Endothelial cell of umbilical vein (primary cell): ENCODE results near the gene CD99L2. TPM values are rescaled to one million over a fixed set of nuclear protein-coding genes. Genes with fewer than 3 reads are reported as not detected.

ENCODE experiments used
- BruUV-seq: library from RNA; stranded (reverse); fragments of 400-500 nt; replicated peaks from 2 replicates; lab custom pipeline; 2021; lab: Mats Ljungman, UMichigan
- CTCF ChIA-PET: fragments of 300-600, 350-600 bp; sonication (Branson Sonifier 250); formaldehyde crosslinking; loops from one replicate; lab custom pipeline; 2021; ENCODE audit warnings: antibody characterized with exemption, inconsistent platforms; lab: Charles Lee
- POLR2A ChIA-PET: fragments of 300-600, 350-600 bp; sonication (Branson Sonifier 250); formaldehyde crosslinking; loops from one replicate; lab custom pipeline; 2021; ENCODE audit warnings: antibody characterized with exemption, inconsistent platforms; lab: Charles Lee
- DNase-seq: peaks from one replicate; pipeline ENCODE4 v3.0.0-alpha.2; 2011; ENCODE audit warnings: low read depth, low spot score
- FAIRE-seq: peaks from 2 replicates; lab custom pipeline; 2011; peaks lifted over from hg19 to GRCh38; lab: Jason Lieb, UNC
- H2AFZ ChIP-seq: 2 replicates; pipeline ENCODE4 v1.6.0; 2012; ENCODE audit warnings: low read depth, low read length, control low read depth, inconsistent platforms
- H3K27ac ChIP-seq: 2 replicates; pipeline ENCODE4 v1.5.1; 2011; ENCODE audit warnings: low read depth, mild to moderate bottlenecking, control low read depth, low read length, moderate library complexity; ENCODE audit not compliant: insufficient read depth
- H3K27me3 ChIP-seq, 2 experiments: 2 replicates each; pipeline versions ENCODE4 v1.6.0 to v1.6.1; 2011; ENCODE audit warnings: low read length in 2 of 2, mixed read lengths in 1 of 2; ENCODE audit not compliant: control insufficient read depth in 2 of 2, insufficient read depth in 2 of 2
- H3K36me3 ChIP-seq, 2 experiments: 2 replicates in 1 of 2; 3 replicates in 1 of 2; pipeline ENCODE4 v1.5.1; 2011; ENCODE audit warnings: low read length in 2 of 2, mild to moderate bottlenecking in 1 of 2, moderate library complexity in 1 of 2; ENCODE audit not compliant: control insufficient read depth in 2 of 2, insufficient read depth in 2 of 2; ENCODE audit errors: extremely low read depth in 1 of 2
- H3K4me1 ChIP-seq: 3 replicates; pipeline ENCODE4 v1.5.1; 2011; ENCODE audit warnings: mild to moderate bottlenecking, low read length; ENCODE audit not compliant: control insufficient read depth, insufficient read depth; ENCODE audit errors: extremely low read depth
- H3K4me2 ChIP-seq: 2 replicates; pipeline ENCODE4 v1.6.1; 2011; ENCODE audit warnings: low read length, control low read depth, mixed read lengths; ENCODE audit not compliant: insufficient read depth
- H3K4me3 ChIP-seq, 3 experiments: fragments of 200-600 bp in 1 of 3; sonication (generic), shearing (Covaris generic) in 1 of 3; replicated peaks in 1 of 3; 2 replicates each; pipeline ENCODE4 v1.5.1; 2011 to 2016; ENCODE audit warnings: control low read depth in 3 of 3, low read length in 3 of 3, mild to moderate bottlenecking in 2 of 3, inconsistent platforms in 1 of 3, low read depth in 1 of 3, moderate library complexity in 1 of 3; ENCODE audit not compliant: insufficient read depth in 1 of 3
- H3K79me2 ChIP-seq: 2 replicates; pipeline ENCODE4 v1.6.0; 2012; ENCODE audit warnings: low read length, inconsistent platforms; ENCODE audit not compliant: control insufficient read depth, insufficient read depth
- H3K9ac ChIP-seq: replicated peaks from 2 replicates; pipeline ENCODE3; 2011; ENCODE audit warnings: low read length, control low read depth; ENCODE audit not compliant: insufficient read depth; ENCODE audit errors: extremely low read depth
- H3K9me1 ChIP-seq: replicated peaks from 3 replicates; pipeline ENCODE4 v1.6.0; 2011; ENCODE audit warnings: mild to moderate bottlenecking, low read length; ENCODE audit not compliant: control insufficient read depth, insufficient read depth; ENCODE audit errors: extremely low read depth
- H3K9me3 ChIP-seq: replicated peaks from 2 replicates; pipeline ENCODE4 v1.5.1; 2012; ENCODE audit warnings: low read length, inconsistent platforms; ENCODE audit not compliant: control insufficient read depth, insufficient read depth
- H4K20me1 ChIP-seq: replicated peaks from 2 replicates; pipeline ENCODE3; 2011; ENCODE audit warnings: mild to moderate bottlenecking, low read length; ENCODE audit not compliant: control insufficient read depth, insufficient read depth; ENCODE audit errors: extremely low read depth
- EZH2 ChIP-seq: IDR thresholded peaks from 2 replicates; pipeline ENCODE4 v1.6.1; 2012; ENCODE audit warnings: borderline replicate concordance, low read depth, mild to moderate bottlenecking, moderate library complexity, low read length, inconsistent platforms; ENCODE audit not compliant: severe bottlenecking
- GATA2 ChIP-seq: IDR thresholded peaks from 2 replicates; pipeline ENCODE4 v1.7.0; 2011; ENCODE audit warnings: low read depth, mild to moderate bottlenecking, moderate library complexity, mixed read lengths, low read length; ENCODE audit not compliant: insufficient read length, insufficient read depth
- JUN ChIP-seq: IDR thresholded peaks from 2 replicates; pipeline ENCODE4 v1.6.1; 2011; ENCODE audit warnings: borderline replicate concordance, low read depth; ENCODE audit not compliant: insufficient read length, insufficient read depth
- POLR2AphosphoS5 ChIP-seq: IDR thresholded peaks from 2 replicates; pipeline ENCODE4 v1.6.1; 2012; ENCODE audit warnings: low read depth, mild to moderate bottlenecking, control low read depth, low read length, moderate library complexity; ENCODE audit not compliant: insufficient read depth
- dilution Hi-C: fragments of 300-500 bp; cut with MboI; formaldehyde crosslinking; loops from one replicate; pipeline ENCODE4 v1.15.0; 2019; ENCODE audit warnings: low sequenced_read_pairs; ENCODE audit not compliant: extremely low pct_ligation_motif_present
- intact Hi-C: fragments of 100-400 bp; cut with micrococcal nuclease; formaldehyde crosslinking; loops from one replicate; pipeline ENCODE4 v1.10.0; 2022
- polyA plus RNA-seq, 4 experiments: library from polyadenylated mRNA; depleted of rRNA in 3 of 4; stranded (reverse) in 3 of 4; unstranded in 1 of 4; fragments of >200 nt; gene quantifications; 2 replicates each; pipeline versions ENCODE4 v1.2.1 to v1.2.3, GENCODE V29; 2011 to 2012; ENCODE audit warnings: missing spikeins in 1 of 4
- total RNA-seq: library from RNA; stranded (reverse); gene quantifications from 2 replicates; pipeline ENCODE4 v1.2.3, GENCODE V29; 2021
- TF ChIP-seq, protein P1 (sequence below), 2 donors: IDR thresholded peaks; 1 replicate in 1 of 2; 2 replicates in 1 of 2; pipeline ENCODE4 v1.5.1; 2011; ENCODE audit warnings: low read length in 2 of 2, mild to moderate bottlenecking in 2 of 2, moderate library complexity in 2 of 2, control low read depth in 1 of 2, inconsistent platforms in 1 of 2, low read depth in 1 of 2; ENCODE audit not compliant: insufficient read depth in 1 of 2; ENCODE audit errors: extremely low read depth in 1 of 2

The CD99L2 gene
- total and polyA plus RNA-seq, 2 donors (not counting 3 experiments of a cell fraction or from before 2014, with no cell fraction given) = 33.2 to 43.4 TPM

DNA sequence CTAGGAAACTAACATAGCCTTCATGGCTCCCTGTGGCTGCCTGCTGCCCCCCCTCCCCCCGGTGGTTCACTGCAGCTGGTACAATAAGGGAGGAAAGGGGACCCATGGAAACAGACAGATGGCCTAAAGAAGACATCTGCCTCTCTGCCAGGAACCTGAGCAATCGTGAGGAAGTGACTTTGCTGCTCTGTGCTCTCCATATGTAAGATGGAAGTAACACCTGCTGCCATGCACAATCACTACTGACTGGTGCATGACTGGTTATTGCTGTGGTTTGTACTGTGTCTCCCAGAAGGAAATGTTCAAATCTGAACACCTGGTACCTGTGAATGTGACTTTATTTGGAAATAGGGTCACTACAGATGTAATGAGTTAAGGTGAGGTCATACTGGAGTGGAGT lies 43.6 kb downstream of the CD99L2 start:
- Histone ChIP-seq H3K9me1 (no peaks in the 10 kb centered on the region), H3K27ac (no peak overlapping the region), H3K79me2 (no peaks in the 10 kb centered on the region), H3K27me3 (no peaks in the 10 kb centered on the region), H3K4me2 (no peak overlapping the region), H3K9ac (no peak overlapping the region), H3K4me3 (no peak overlapping the region), H3K4me1 (no peaks in the 10 kb centered on the region), H3K36me3 (no peaks in the 10 kb centered on the region), H2AFZ (no peak overlapping the region), H3K9me3 (no peaks in the 10 kb centered on the region), H4K20me1 (no peaks in the 10 kb centered on the region)
- dilution Hi-C loops = no loop called here
- CTCF ChIA-PET = no interaction called here
- POLR2A ChIA-PET = no interaction called here
- FAIRE-seq (no peak), DNase-seq (no peak)
- BruUV-seq = no TSS peak
- TF ChIP-seq POLR2AphosphoS5 = no peak
- TF ChIP-seq JUN = no peak
- TF ChIP-seq, protein P1, sequence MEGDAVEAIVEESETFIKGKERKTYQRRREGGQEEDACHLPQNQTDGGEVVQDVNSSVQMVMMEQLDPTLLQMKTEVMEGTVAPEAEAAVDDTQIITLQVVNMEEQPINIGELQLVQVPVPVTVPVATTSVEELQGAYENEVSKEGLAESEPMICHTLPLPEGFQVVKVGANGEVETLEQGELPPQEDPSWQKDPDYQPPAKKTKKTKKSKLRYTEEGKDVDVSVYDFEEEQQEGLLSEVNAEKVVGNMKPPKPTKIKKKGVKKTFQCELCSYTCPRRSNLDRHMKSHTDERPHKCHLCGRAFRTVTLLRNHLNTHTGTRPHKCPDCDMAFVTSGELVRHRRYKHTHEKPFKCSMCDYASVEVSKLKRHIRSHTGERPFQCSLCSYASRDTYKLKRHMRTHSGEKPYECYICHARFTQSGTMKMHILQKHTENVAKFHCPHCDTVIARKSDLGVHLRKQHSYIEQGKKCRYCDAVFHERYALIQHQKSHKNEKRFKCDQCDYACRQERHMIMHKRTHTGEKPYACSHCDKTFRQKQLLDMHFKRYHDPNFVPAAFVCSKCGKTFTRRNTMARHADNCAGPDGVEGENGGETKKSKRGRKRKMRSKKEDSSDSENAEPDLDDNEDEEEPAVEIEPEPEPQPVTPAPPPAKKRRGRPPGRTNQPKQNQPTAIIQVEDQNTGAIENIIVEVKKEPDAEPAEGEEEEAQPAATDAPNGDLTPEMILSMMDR (IDR thresholded peaks at IDR 0.05; ENCODE audit: extremely low read depth in 1 of 2, insufficient read depth in 1 of 2, low read depth in 1 of 2, low read length in 2 of 2) = no peak
- no peak for TF ChIP-seq GATA2
- no peak for TF ChIP-seq EZH2
- intact Hi-C loops = no loop called here
